HG03521 (cell line): ENCODE results near the gene ESM1.
"Not testable (repeated sequence)": the region's sequence is repeated elsewhere in the genome, so short reads cannot be mapped to it uniquely, and the experiment has no call there.

Experiments
- ATAC-seq: cut with Tn5 transposase; IDR thresholded peaks from one replicate; pipeline ENCODE4 v1.9.1; 2021; ENCODE audit warnings: mild to moderate bottlenecking, moderate library complexity; ENCODE audit not compliant: unreplicated experiment

Gene ESM1, protein sequence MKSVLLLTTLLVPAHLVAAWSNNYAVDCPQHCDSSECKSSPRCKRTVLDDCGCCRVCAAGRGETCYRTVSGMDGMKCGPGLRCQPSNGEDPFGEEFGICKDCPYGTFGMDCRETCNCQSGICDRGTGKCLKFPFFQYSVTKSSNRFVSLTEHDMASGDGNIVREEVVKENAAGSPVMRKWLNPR

DNA sequence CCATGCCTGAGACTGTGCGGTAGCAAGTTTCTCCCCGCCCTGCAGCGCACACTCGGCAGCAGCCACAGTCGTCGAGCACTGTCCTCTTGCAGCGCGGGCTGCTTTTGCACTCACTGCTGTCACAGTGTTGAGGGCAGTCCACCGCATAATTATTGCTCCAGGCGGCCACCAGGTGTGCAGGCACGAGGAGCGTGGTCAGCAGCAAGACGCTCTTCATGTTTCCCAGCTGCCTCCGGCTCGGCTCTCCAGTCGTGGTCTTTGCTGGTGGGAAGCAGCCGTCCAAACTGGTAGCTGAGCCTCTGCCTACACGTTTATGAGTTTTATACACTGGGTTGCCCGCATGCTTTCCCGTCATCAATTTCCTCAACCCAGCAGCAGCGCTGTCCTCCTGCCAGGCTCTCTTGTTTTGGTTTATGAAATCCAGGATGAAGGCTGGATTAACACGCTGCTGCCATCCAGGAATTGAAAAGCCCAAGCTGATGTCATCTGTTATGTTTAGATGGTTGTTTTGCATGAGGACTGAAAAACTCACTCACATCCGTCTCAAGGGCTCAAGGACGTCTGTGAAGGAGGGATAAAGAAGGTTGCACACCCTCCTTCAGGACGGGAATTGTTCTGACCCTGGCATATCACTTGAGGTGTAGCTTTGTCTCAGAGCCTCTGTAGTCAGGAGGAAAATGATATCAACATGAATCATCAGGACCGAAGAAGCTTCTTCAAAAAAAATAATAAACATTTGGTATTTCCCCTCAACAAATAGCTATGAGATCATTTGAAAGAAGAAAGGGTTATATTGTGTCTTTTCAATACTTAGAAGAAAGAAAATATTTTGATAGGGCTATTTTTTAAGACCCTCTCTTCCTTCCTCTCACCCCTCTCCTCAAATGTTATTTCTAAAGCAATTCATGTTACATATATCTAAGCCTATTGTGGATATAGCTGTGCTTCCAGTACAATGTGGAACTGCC, at the start of gene ESM1:
Gene ESM1, minus strand, starts transcription at position 293 of the 968 bp plus-strand sequence. Its CDS starts 76 bp downstream, at position 217.
- no peak for ATAC-seq

DNA sequence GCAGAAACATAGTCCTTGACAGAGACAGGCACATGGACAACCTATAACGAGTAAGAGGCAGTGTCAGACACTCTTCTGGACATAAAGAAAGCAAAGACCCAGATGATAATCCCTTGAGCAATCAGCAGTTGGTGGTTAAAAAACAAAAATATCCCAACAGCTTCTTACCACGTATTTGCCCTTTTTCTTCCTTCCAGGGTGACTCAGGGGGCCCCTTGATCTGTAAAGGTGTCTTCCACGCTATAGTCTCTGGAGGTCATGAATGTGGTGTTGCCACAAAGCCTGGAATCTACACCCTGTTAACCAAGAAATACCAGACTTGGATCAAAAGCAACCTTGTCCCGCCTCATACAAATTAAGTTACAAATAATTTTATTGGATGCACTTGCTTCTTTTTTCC, 48.2 kb upstream of the ESM1 start:
- ATAC-seq: no peak

DNA sequence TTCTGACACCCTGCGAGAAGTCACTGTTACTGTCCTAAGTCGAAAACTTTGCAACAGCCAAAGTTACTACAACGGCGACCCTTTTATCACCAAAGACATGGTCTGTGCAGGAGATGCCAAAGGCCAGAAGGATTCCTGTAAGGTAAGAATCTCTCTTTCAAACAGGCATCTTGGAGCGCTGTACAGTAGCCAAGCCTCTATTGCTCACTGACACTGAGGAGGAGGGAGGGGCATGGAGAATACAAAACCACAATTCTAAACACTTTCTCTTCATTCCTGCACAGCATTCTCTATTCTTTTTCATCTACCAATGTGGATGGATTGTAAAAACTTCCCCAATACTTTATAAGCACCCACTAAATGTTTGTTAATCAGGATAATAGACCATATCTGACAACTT, 46.1 kb upstream of the ESM1 start:
- no peak for ATAC-seq

DNA sequence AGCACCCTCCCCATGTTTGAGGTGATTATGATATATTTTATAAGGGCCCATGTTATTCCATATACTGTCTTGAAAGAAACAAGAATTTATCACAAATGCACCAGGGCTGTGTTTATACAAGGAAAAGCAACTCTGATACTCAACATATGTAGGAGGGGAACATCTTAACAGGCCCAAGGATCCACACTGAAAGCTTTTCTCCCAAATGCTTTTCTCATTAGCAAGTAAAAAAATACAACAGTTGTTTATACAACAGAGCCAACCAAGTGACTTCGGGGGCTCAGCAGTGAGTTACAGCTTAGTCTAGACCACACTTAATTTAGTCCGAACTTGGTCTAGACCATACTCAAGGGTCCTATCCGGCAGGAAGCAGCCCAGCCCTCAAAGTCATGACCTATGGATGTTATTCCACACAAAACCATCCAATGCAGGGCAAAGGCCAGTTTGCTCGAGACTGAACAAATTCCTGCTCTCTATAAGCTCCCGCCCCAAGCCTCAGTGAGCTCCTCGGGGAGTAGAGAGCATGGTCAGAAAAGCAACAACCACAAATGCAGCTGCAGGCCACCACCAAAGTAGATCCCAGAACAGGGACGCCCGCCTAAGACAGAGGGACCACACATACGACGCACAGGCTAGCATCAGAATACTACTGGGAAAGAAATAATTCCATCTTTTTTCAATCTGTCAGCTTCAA, 45.4 kb upstream of the ESM1 start:
- ATAC-seq: no peak

DNA sequence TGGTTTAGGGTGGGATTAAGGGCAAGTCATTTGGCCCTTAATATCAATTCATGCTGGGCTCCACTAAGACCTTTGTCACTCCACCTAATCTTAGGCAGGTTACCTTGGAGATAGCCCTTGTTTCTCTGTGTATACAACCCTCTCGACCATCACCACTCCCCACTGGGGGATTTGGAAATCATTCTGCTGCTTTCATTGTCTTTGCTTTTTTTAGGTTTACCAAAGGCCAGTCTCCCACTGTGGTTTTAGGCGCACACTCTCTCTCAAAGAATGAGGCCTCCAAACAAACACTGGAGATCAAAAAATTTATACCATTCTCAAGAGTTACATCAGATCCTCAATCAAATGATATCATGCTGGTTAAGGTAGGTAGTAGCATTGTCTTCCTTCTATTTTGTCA, 44.8 kb upstream of the ESM1 start:
- ATAC-seq: no peak

DNA sequence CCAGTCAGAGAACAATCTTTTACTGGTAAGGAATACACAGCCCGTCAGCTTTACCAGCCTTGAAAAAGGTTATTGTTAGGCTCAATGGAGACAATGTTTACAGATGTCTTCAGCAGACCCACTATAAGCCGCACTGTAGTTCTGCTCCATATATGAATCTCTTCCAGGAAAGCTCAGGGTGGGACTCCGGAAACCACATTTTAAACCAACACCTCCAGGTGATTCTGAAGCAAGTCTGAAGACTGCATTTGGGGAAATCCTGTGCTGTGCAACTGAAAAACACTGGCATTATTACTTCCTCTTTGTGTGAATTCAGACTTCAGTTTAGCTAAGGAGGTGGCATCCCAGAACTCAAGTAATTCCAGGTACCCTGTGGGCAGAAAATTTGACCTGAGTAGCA, 42.2 kb upstream of the ESM1 start:
- no peak for ATAC-seq

DNA sequence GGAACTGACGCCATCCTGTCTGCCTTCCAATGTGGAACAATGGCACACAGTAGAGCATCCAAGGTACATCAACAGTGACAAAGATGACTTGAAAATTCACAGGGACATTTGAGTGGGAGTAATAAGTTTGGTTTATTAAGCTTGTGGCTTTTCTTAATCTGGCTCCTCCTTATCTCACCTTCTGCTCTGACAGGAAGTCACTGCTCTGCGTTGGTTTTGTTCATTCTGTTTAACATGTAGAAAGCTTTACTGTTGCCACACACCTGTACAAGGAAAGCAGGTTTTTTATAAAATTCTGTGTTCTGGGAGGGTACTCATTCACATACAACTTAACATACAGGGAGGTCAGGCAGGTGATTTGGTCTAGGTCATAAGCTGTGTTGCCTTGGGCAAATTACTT, 37.1 kb upstream of the ESM1 start:
- ATAC-seq: no peak

DNA sequence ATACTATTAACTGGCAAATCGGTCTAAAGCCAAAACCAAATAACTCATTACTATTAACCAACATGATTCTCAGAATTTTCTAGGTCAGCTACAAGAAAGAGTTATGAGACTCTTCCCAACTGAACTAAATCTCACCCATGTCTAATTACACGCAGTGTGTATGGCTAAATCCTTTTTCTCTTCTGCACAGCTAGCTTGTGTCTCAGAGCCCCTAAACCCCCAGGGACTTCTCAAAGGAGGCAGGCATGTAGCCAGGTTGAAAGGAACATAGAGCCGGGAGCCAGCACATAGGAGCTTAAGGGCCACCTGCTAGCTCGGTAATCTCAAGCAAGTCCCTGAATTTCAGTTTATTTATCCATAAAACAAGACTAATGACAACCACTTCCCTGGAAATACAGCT, 36.4 kb upstream of the ESM1 start:
- ATAC-seq: no peak

DNA sequence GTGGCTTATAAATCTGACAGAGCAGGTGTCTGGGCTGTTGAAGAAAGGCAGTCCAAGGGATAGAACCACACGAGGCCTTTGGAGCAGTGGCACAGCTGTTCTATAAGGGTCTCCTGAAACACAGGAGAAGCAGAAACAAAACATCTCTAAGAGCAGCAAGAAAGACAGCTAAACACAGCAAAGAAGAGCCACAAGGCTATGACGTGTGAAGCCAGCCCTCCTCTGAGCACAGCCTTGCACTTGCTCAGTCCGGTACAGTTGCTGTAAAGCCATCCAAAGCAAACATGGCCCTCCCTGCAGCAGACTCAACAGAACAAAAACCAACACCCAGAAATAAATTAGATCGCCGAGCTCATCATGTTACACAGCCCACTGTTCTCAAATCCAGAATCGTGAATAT, 36.0 kb upstream of the ESM1 start:
- ATAC-seq: no peak

DNA sequence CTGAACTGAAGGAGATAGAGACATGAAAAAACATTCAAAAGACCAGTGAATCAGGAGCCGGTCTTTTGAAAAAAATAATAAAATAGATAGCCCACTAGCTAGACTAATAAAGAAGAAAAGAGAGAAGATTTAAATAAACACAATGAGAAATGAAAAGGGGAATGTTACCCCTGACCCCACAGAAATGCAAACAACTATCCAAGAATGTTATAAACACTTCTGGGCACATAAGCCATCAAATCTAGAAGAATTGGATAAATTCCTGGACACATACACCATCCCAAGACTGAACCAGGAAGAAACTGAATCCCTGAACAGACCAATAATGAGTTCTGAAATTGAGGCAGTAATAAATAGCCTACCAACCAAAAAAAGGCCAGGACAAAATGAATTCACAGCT, 24.8 kb upstream of the ESM1 start:
- not testable (repeated sequence) for ATAC-seq

DNA sequence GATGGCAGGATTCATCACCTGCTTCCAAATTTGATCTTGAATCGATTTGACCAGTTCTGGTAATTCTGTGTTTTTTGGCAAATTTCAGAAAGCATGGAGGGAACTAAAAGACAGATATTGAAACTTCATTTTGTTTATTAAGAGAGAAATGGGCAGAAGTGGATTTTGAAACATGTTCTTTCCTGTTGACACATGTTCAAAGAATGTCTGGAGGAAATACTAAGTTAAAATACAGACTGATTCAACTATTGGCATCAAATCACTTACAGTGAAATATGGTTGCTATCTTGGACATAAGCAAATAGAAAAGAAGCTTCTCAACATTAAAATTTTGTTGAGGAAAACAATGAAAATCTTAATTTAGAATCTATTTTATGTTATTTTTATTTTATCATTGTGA, 19.3 kb upstream of the ESM1 start:
- ATAC-seq: no peak

DNA sequence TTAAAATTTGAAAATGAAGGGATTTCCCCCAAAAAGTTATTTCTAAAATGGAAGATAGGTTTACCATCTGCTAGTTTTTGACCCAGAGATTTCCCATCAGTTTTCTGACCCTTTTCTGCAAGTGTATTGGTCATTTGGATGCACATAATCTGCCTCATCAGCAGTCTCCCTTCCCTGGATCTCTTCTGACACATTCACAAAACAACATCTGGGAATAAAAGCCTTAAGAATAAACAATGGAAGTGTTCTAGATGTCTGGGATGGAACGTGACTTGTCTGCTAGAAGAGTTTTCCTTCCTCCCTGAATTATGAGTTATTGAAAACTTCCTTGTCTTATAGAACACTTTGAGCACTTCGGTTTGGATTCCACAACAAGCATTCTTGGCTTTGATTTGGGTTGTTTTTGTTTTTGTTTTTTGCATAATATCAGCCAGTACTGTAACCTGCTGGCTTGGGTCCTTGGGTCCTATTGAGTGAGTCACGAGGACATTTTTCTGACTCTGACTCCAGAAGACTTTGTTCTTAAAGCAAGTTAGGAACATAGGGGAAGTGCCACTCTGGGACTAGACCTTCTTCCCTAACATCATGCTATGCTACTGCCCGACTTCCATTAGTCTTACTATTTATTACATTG, 18.2 kb upstream of the ESM1 start:
- no peak for ATAC-seq

DNA sequence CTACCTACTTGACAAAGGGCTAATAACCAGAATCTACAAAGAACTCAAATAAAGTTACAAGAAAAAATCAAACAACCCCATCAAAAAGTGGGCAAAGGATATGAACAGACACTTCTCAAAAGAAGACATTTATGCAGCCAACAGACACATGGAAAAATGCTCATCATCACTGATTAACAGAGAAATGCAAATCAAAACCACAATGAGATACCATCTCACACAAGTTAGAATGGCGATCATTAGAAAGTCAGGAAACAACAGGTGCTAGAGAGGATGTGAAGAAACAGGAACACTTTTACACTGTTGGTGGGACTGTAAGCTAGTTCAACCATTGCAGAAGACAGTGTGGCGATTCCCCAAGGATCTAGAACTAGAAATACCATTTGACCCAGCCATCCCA, 16.8 kb upstream of the ESM1 start:
- not testable (repeated sequence) for ATAC-seq

DNA sequence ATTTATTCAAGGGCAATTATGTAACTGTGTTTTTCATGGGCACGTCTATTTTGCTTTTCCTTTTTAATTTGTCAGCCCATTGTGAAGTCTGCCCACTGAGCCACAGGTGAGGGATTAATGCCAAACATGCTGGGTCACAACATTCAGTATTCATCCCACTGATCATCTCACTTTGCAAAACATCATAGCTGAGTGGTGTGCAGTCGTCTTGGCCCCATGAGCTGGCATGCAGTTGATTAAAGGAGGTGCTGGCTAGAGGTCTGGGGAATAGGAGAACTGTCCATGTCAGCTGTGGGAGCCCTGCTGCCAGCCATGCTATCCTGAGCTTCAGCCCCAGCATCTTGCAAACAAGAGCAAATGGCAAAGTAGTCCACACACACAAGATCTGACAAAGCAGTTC, 11.7 kb upstream of the ESM1 start:
- ATAC-seq: no peak

DNA sequence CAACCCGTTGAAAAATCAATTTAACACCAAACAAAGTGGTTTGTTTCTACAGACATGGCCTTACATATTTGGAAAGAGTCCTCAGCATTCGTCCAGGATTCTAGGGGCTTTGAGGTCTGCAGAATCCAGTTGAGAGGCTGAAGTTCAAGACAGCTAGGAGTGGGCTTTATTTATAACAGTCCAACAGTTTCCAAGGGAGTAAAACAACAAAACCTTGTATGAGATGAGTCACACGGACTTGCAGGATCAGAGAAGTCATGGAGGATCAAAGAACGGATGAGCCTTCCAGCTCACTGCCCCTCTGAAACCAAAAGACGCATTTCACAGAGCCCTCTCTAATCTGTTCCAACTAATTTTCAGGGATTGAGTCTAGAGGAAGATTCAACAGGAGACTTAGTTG, 11.1 kb upstream of the ESM1 start:
- no peak for ATAC-seq

DNA sequence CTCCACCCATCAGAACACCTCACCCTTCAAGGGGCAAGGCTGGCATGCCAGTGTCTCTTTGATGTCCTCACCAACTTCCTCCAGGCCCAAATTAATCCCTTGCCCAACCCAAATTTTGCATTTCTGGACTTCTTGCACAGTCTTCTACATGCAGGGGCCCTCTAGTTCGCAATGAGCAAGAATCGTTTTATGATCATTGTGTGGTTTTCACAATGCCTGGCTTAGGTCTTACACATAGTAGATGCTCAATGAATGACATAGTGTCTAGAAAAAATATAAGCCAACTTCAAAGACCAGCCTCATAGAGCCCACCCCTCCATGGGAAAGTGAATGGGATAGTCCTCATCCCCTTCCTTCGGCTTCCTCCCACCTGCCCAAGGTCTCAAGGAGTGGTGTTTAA, 9.8 kb upstream of the ESM1 start:
- ATAC-seq: no peak

DNA sequence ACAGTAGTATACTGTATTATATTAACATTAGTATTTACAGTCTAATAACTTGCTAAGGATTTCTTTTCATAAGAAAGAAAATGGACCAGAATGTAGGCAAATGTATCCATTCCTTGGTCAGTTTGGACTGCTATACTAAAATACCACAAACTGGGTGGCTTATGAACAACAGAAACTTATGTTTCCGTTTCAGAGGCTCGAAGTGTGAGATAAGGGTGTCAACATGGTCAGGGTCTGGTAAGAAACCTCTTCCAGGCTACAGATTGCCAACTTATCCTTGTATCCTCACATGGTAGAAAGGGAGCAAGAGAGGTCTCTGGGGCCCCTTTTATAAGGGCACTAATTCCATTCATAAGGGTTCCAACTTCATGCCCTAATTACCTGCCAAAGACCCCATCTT, 9.2 kb upstream of the ESM1 start:
- no peak for ATAC-seq

DNA sequence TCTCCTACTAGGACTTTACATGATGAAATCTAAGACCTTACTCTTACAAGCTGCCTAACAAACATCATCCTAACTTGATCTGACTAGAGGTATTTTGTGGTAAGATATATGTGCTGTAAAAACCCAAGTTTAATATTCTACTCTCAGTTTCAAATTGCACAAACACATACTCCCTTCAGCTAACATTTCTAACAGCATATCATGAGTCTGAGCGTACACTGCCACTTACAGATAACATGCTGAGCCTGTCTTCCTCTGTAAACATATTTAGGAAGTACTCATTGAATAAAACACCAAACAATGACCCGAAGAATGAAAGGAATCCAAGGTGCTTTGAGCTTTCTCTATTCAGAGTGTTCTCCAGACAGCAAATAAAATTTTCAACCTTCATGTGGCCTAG, 7.9 kb upstream of the ESM1 start:
- no peak for ATAC-seq

DNA sequence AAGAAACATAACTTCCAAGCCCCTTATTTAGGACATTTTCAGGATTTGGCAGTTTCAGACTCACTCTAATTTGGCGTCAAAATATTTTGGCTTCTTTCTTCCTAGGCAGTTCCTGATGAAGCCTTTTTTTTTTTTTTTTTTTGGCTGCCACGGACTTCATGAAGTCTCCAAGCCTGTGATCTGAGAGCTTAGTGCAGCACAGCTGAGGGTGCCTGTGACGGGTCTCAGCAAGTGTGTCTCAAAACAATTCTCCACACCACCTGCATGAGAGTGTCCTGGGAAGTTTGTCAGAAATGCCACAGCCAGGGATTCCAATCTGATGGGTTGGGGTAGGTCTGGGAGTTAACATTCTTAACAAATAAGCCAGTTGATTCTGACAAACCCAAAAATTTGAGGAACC, 6.0 kb upstream of the ESM1 start:
- ATAC-seq: no peak

DNA sequence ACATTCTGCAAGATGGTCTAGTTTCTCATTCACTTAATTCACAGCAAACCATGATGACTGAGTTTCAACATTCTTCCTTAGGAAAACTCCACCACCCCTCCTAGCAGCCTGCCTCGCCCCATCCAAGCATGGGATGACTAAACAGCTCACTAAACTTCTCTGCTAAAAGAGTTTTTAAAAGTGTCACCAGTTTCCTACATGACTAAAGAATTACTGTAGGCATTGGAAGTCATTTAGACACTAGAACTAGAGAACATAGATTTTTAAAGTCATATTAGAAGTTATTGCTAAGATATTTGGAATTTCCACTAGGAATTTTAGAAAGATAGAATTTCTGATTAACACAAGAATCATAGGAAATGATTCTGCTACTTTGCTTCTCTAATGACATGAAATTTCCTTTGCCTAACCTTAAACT, 5.5 kb upstream of the ESM1 start:
- no peak for ATAC-seq

DNA sequence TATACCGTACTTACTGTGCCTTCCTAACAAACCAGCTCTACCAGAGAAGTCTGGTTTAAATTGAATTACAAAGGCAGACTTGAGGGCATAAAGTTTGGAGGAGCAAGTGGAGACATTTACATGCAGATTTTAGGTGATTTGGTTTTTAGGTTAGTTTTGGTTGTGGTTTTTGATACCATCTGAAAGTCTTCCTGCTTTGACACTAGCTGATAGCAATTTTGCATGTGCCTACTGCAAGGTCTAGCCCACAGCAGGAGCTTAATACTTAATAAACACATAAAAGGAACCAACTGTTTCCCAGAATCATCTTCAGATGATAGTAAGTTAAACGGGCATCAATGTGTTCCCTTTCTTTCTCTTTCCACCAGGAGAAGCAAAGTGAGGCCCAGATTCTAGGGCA, 3.4 kb upstream of the ESM1 start:
- ATAC-seq: no peak
